Neural cell (in vitro differentiated cells): ENCODE measurements around the gene DLGAP4. TPM values are rescaled to one million over a fixed set of nuclear protein-coding genes. Genes with fewer than 3 reads are reported as not detected.

Source experiments
- H2AFZ ChIP-seq: fragments of 200-600, 300-800 bp; sonication (generic), shearing (Covaris generic); 2 replicates; pipeline ENCODE4 v1.6.0; 2014; ENCODE audit warnings: low read depth, mild to moderate bottlenecking, antibody characterized with exemption, low read length, moderate library complexity
- H3F3A ChIP-seq: fragments of 200-600 bp; shearing (Covaris generic); 2 replicates; pipeline ENCODE4 v1.6.1; 2016; ENCODE audit warnings: mild to moderate bottlenecking, moderate library complexity, mixed read lengths, antibody characterized with exemption, low read length; ENCODE audit not compliant: insufficient read depth, poor library complexity, severe bottlenecking
- H3K27ac ChIP-seq: fragments of 200-600, 300-800 bp; sonication (generic), shearing (Covaris generic); 2 replicates; pipeline ENCODE4 v1.5.1; 2014; ENCODE audit warnings: mild to moderate bottlenecking, low read length, moderate library complexity
- H3K27me3 ChIP-seq: fragments of 300-800, 200-600 bp; sonication (generic), shearing (Covaris generic); 2 replicates; pipeline ENCODE4 v1.6.0; 2014; ENCODE audit warnings: mild to moderate bottlenecking, low read depth, low read length, moderate library complexity; ENCODE audit not compliant: insufficient read depth
- H3K36me3 ChIP-seq: fragments of 300-800, 200-600 bp; sonication (generic), shearing (Covaris generic); 2 replicates; pipeline ENCODE4 v1.5.1; 2014; ENCODE audit warnings: mild to moderate bottlenecking, antibody characterized with exemption, low read length, moderate library complexity; ENCODE audit not compliant: insufficient read depth
- H3K4me2 ChIP-seq: fragments of 300-800, 200-600 bp; sonication (generic), shearing (Covaris generic); 2 replicates; pipeline ENCODE4 v1.6.0; 2014; ENCODE audit warnings: mild to moderate bottlenecking, low read length
- H3K4me3 ChIP-seq: fragments of 300-800, 200-600 bp; sonication (generic), shearing (Covaris generic); 2 replicates; pipeline ENCODE4 v1.5.1; 2014; ENCODE audit warnings: mild to moderate bottlenecking, low read length, moderate library complexity
- H3K79me2 ChIP-seq: fragments of 200-600 bp; shearing (Covaris generic); replicated peaks from 2 replicates; pipeline ENCODE4 v1.6.0; 2014; ENCODE audit warnings: mild to moderate bottlenecking, low read length, moderate library complexity; ENCODE audit not compliant: insufficient read depth
- H3K9ac ChIP-seq: fragments of 300-800, 200-600 bp; sonication (generic), shearing (Covaris generic); 2 replicates; pipeline ENCODE4 v1.6.1; 2016; ENCODE audit warnings: mild to moderate bottlenecking, low read length, mixed read lengths
- H3K9me2 ChIP-seq: fragments of 200-600 bp; shearing (Covaris generic); 2 replicates; pipeline ENCODE4 v1.6.1; 2016; ENCODE audit warnings: mild to moderate bottlenecking, low read length, mixed read lengths; ENCODE audit not compliant: insufficient read depth
- H3K9me3 ChIP-seq: fragments of 200-600, 300-800 bp; sonication (generic), shearing (Covaris generic); 2 replicates; pipeline ENCODE4 v1.6.1; 2016; ENCODE audit warnings: mild to moderate bottlenecking, mixed run types, low read length, moderate library complexity, mixed read lengths
- H4K20me1 ChIP-seq: fragments of 200-600 bp; shearing (Covaris generic); 2 replicates; pipeline ENCODE4 v1.6.1; 2016; ENCODE audit warnings: mild to moderate bottlenecking, mixed run types; ENCODE audit not compliant: insufficient read depth
- EP300 ChIP-seq: fragments of 450-650 bp; conservative IDR thresholded peaks from 2 replicates; pipeline ENCODE4 v1.6.1; 2014; ENCODE audit warnings: antibody characterized with exemption, mild to moderate bottlenecking, moderate library complexity; ENCODE audit not compliant: poor library complexity, severe bottlenecking
- EZH2 ChIP-seq: fragments of 200-600, 300-800 bp; shearing (Covaris generic), sonication (generic); IDR thresholded peaks from 2 replicates; pipeline ENCODE4 v1.6.1; 2014; ENCODE audit warnings: antibody characterized with exemption, low read length, borderline replicate concordance, mild to moderate bottlenecking; ENCODE audit not compliant: insufficient read depth, poor library complexity, severe bottlenecking
- MXI1 ChIP-seq: fragments of 450-650 bp; conservative IDR thresholded peaks from 2 replicates; pipeline ENCODE4 v1.6.1; 2014; ENCODE audit warnings: antibody characterized with exemption, mild to moderate bottlenecking; ENCODE audit not compliant: poor library complexity, severe bottlenecking
- POLR2AphosphoS5 ChIP-seq: IDR thresholded peaks from 2 replicates; pipeline ENCODE4 v1.6.1; 2012
- RAD21 ChIP-seq: fragments of 450-650 bp; conservative IDR thresholded peaks from 2 replicates; pipeline ENCODE4 v1.6.1; 2014; ENCODE audit warnings: antibody characterized with exemption, mild to moderate bottlenecking, moderate library complexity
- SMC3 ChIP-seq: fragments of 450-650 bp; conservative IDR thresholded peaks from 2 replicates; pipeline ENCODE4 v1.6.1; 2014; ENCODE audit warnings: antibody characterized with exemption, mild to moderate bottlenecking, moderate library complexity; ENCODE audit not compliant: poor library complexity
- TAF1 ChIP-seq: IDR thresholded peaks from 2 replicates; pipeline ENCODE4 v1.6.1; 2012; ENCODE audit warnings: low read depth
- polyA plus RNA-seq: library from polyadenylated mRNA; depleted of rRNA; stranded (reverse); fragments of >200 nt; gene quantifications from 2 replicates; pipeline ENCODE4 v1.2.3, GENCODE V29; 2014
- TF ChIP-seq, protein P1 (sequence below): IDR thresholded peaks from 2 replicates; pipeline ENCODE4 v1.6.1; 2012; ENCODE audit warnings: borderline replicate concordance
- TF ChIP-seq, protein P2 (sequence below): fragments of 450-650 bp; IDR thresholded peaks from 2 replicates; pipeline ENCODE4 v1.5.1; 2014; ENCODE audit warnings: antibody characterized with exemption, mild to moderate bottlenecking, moderate library complexity; ENCODE audit not compliant: poor library complexity, severe bottlenecking

The DLGAP4 gene
- polyA plus RNA-seq, 1 donor from 2014 or later = 31.2 TPM

DNA sequence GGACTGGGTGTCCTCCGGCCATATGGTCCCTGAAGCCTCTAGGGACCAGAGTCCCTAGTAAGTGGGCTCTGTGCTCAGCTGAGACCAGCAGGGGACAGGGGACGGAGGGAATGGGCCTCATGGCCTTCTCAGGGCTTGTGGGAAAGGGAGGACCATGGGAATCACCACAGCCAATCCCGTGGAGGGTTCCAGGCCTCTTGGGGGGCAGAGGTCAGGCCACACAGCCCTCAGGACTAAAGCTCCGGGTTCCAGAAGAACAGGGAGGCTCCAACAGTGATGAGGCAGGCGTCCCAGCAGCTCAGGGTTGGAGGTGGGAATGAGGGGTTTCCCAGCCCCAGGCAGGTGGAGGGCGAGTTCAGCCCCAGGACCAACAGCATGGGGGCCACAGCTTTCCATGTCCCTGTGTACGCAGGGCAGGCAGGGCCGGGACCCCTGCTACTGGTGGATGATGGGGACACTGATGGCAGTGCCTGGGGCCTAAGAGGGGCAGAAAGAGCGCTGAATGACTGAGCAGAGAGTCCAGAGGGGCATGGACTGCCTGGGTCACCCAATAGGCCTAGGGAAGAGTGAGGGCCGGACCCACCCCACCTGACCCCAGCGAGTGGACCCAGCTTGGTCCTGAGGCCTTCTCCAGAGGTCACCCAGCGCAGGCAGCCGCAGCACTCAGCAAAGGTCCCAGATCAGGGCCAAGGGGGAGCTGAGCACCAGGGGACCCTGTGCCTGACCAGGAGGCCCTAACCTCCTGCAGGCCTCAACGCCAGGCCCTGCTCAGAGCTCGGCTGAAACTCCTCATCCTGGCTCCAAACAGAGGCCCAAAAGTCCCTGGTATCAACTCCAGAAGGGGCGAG is 244.0 kb downstream of the DLGAP4 start:
- H3K9ac ChIP-seq = no peak overlapping the region
- H3K79me2 ChIP-seq = no peaks in the 10 kb centered on the region
- H3K36me3 ChIP-seq = no peaks in the 10 kb centered on the region
- no peaks in the 10 kb centered on the region for H3K27me3 ChIP-seq
- H4K20me1 ChIP-seq = no peaks in the 10 kb centered on the region
- H3K27ac ChIP-seq = no peak overlapping the region
- no peak overlapping the region for H3K4me2 ChIP-seq
- no peaks in the 10 kb centered on the region for H3K9me3 ChIP-seq
- H2AFZ ChIP-seq = no peak overlapping the region
- TF ChIP-seq TAF1 (no peak), SMC3 (no peak), RAD21 (no peak), EZH2 (no peak), MXI1 (no peak), EP300 (no peak), POLR2AphosphoS5 (no peak)
- TF ChIP-seq, protein P1, sequence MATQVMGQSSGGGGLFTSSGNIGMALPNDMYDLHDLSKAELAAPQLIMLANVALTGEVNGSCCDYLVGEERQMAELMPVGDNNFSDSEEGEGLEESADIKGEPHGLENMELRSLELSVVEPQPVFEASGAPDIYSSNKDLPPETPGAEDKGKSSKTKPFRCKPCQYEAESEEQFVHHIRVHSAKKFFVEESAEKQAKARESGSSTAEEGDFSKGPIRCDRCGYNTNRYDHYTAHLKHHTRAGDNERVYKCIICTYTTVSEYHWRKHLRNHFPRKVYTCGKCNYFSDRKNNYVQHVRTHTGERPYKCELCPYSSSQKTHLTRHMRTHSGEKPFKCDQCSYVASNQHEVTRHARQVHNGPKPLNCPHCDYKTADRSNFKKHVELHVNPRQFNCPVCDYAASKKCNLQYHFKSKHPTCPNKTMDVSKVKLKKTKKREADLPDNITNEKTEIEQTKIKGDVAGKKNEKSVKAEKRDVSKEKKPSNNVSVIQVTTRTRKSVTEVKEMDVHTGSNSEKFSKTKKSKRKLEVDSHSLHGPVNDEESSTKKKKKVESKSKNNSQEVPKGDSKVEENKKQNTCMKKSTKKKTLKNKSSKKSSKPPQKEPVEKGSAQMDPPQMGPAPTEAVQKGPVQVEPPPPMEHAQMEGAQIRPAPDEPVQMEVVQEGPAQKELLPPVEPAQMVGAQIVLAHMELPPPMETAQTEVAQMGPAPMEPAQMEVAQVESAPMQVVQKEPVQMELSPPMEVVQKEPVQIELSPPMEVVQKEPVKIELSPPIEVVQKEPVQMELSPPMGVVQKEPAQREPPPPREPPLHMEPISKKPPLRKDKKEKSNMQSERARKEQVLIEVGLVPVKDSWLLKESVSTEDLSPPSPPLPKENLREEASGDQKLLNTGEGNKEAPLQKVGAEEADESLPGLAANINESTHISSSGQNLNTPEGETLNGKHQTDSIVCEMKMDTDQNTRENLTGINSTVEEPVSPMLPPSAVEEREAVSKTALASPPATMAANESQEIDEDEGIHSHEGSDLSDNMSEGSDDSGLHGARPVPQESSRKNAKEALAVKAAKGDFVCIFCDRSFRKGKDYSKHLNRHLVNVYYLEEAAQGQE = no peak
- TF ChIP-seq, protein P2, sequence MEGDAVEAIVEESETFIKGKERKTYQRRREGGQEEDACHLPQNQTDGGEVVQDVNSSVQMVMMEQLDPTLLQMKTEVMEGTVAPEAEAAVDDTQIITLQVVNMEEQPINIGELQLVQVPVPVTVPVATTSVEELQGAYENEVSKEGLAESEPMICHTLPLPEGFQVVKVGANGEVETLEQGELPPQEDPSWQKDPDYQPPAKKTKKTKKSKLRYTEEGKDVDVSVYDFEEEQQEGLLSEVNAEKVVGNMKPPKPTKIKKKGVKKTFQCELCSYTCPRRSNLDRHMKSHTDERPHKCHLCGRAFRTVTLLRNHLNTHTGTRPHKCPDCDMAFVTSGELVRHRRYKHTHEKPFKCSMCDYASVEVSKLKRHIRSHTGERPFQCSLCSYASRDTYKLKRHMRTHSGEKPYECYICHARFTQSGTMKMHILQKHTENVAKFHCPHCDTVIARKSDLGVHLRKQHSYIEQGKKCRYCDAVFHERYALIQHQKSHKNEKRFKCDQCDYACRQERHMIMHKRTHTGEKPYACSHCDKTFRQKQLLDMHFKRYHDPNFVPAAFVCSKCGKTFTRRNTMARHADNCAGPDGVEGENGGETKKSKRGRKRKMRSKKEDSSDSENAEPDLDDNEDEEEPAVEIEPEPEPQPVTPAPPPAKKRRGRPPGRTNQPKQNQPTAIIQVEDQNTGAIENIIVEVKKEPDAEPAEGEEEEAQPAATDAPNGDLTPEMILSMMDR = no peak
- H3K9me2 ChIP-seq = no peaks in the 10 kb centered on the region
- H3F3A ChIP-seq = no peaks in the 10 kb centered on the region
- H3K4me3 ChIP-seq = no peak overlapping the region

DNA sequence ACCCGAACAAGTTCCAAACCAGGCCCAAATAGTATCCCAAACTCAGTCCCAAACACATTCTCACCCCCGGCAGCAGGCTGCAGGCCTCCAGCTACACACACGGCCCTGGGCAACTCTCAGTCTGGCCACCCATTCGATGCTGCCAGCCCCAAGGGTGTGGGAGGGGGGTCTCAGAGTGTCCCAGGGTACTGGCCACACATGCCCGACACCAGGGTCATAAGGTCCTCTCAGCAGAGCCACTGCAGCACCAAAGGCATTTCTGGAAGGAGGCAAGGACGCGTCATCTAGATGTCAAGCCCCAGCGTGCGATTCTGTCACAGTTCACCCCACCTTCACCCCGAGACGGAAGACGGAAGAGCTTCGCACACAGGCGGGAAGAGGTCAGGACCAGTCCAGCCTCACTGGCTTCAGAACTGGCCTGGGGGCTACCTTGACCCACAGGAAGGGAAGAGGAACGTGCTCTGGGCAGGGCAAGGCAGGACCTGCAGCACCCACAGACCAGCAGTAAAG is 244.7 kb downstream of the DLGAP4 start:
- no peaks in the 10 kb centered on the region for H3K9me3 ChIP-seq
- H3K36me3 ChIP-seq = no peaks in the 10 kb centered on the region
- no peak overlapping the region for H3K27ac ChIP-seq
- no peak for TF ChIP-seq EZH2
- TF ChIP-seq, protein P2 = no peak
- no peak for TF ChIP-seq EP300
- TF ChIP-seq POLR2AphosphoS5 = no peak
- no peak for TF ChIP-seq RAD21
- TF ChIP-seq SMC3 = no peak
- no peak for TF ChIP-seq TAF1
- TF ChIP-seq, protein P1 = no peak
- no peak for TF ChIP-seq MXI1
- no peak overlapping the region for H3K9ac ChIP-seq
- H2AFZ ChIP-seq = no peak overlapping the region
- no peak overlapping the region for H3K4me3 ChIP-seq
- no peaks in the 10 kb centered on the region for H4K20me1 ChIP-seq
- H3K79me2 ChIP-seq = no peaks in the 10 kb centered on the region
- H3F3A ChIP-seq = no peaks in the 10 kb centered on the region
- no peak overlapping the region for H3K4me2 ChIP-seq
- no peaks in the 10 kb centered on the region for H3K9me2 ChIP-seq
- H3K27me3 ChIP-seq = no peaks in the 10 kb centered on the region
